ENCODE results near the gene PLXNA2. TPM values are rescaled to one million over a fixed set of nuclear protein-coding genes. Genes with fewer than 3 reads are reported as not detected.

Gene PLXNA2
- total RNA-seq, 1 donor from 2014 or later, result 1.7 TPM

DNA sequence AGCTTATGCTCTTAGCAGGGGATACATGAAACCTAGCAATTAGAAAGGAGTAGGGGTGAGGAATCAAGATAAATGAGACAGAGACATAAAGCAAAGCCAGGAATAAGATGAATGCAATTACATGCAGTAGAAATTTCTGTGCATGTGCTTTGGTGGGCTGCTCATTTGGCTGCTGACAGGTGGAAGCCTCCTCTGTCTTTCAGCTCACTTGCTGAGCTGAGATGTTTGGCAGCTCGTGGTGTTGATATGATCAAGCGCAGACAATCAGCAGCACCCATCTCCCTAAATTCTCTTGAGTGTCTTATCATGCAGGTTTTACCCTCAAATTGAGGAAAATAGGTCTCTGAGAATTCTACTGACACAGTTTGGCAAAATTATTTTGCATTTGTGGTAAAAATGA is 224.9 kb downstream of the PLXNA2 start:
- H3K27ac Mint-ChIP-seq, result no peak overlapping the region
- H3K9ac ChIP-seq, result no peak overlapping the region
- DNase-seq (ENCODE audit: low spot score), result no peak
- H3K27ac ChIP-seq, result no peak overlapping the region
- no peaks in the 10 kb centered on the region for H3K36me3 Mint-ChIP-seq
- no peak overlapping the region for H3K4me2 ChIP-seq
- no peaks in the 10 kb centered on the region for H3K9me3 Mint-ChIP-seq
- no peaks in the 10 kb centered on the region for H3K36me3 ChIP-seq
- H3K4me1 Mint-ChIP-seq, result peaks cover 16% of the 10 kb centered on the region
- no peak for TF ChIP-seq EZH2 (IDR thresholded peaks at IDR 0.05)
- TF ChIP-seq EZH2phosphoT487 (IDR thresholded peaks at IDR 0.05), result no peak
- TF ChIP-seq, protein P1, sequence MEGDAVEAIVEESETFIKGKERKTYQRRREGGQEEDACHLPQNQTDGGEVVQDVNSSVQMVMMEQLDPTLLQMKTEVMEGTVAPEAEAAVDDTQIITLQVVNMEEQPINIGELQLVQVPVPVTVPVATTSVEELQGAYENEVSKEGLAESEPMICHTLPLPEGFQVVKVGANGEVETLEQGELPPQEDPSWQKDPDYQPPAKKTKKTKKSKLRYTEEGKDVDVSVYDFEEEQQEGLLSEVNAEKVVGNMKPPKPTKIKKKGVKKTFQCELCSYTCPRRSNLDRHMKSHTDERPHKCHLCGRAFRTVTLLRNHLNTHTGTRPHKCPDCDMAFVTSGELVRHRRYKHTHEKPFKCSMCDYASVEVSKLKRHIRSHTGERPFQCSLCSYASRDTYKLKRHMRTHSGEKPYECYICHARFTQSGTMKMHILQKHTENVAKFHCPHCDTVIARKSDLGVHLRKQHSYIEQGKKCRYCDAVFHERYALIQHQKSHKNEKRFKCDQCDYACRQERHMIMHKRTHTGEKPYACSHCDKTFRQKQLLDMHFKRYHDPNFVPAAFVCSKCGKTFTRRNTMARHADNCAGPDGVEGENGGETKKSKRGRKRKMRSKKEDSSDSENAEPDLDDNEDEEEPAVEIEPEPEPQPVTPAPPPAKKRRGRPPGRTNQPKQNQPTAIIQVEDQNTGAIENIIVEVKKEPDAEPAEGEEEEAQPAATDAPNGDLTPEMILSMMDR (IDR thresholded peaks at IDR 0.05), result no peak
- H3K4me1 ChIP-seq, result peaks cover 9% of the 10 kb centered on the region
- H3K4me3 Mint-ChIP-seq, result no peak overlapping the region
- H3K4me3 ChIP-seq, result no peak overlapping the region
- H3K79me2 ChIP-seq (ENCODE audit: low read depth), result no peaks in the 10 kb centered on the region
- H3K9me3 ChIP-seq (ENCODE audit: low read depth), result no peaks in the 10 kb centered on the region
- H4K20me1 ChIP-seq (ENCODE audit: low read depth), result no peaks in the 10 kb centered on the region
- peaks cover 11% of the 10 kb centered on the region for H3F3A ChIP-seq (ENCODE audit: low read depth)
- no peak overlapping the region for H2AFZ ChIP-seq (replicated peaks)
- H3K27me3 Mint-ChIP-seq (ENCODE audit: insufficient read depth, low read depth), result peaks cover 10% of the 10 kb centered on the region
- peaks cover 5% of the 10 kb centered on the region for H3K27me3 ChIP-seq

DNA sequence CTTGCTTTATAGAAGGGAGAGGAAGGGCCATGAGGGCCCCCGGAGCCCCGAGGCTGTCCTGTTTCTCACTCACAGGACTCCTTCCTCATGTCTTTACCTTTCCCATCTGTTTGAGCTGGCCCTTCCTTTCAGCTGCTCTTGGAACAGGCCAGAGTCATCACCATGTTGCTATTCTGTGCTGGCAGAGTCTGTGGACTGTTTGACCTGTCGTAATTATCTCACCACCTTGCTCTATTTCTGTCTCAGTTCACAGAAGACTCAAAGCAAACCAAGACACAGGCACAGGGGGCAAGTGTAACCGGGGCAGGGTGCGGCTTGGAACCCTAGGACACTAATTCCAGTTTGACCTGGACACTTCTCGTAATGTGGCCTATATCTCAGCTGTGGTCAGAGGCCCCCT is 228.9 kb downstream of the PLXNA2 start:
- no peaks in the 10 kb centered on the region for H3K4me1 ChIP-seq
- Mint-ChIP-seq H3K27ac (no peak overlapping the region), H3K4me1 (peaks cover under 1% of the 10 kb centered on the region), H3K9me3 (no peaks in the 10 kb centered on the region), H3K36me3 (no peaks in the 10 kb centered on the region), H3K27me3 (ENCODE audit: insufficient read depth, low read depth) (peaks cover 7% of the 10 kb centered on the region), H3K4me3 (no peak overlapping the region)
- no peaks in the 10 kb centered on the region for H3K9me3 ChIP-seq (ENCODE audit: low read depth)
- H3K4me2 ChIP-seq, result no peak overlapping the region
- DNase-seq (ENCODE audit: low spot score), result no peak
- peaks cover 3% of the 10 kb centered on the region for H3K27me3 ChIP-seq
- no peak overlapping the region for H3K27ac ChIP-seq
- no peak for TF ChIP-seq EZH2phosphoT487 (IDR thresholded peaks at IDR 0.05)
- H3K79me2 ChIP-seq (ENCODE audit: low read depth), result no peaks in the 10 kb centered on the region
- H3K4me3 ChIP-seq, result no peak overlapping the region
- H2AFZ ChIP-seq (replicated peaks), result no peak overlapping the region
- no peaks in the 10 kb centered on the region for H3F3A ChIP-seq (ENCODE audit: low read depth)
- H3K36me3 ChIP-seq, result no peaks in the 10 kb centered on the region
- H4K20me1 ChIP-seq (ENCODE audit: low read depth), result no peaks in the 10 kb centered on the region
- no peak overlapping the region for H3K9ac ChIP-seq

DNA sequence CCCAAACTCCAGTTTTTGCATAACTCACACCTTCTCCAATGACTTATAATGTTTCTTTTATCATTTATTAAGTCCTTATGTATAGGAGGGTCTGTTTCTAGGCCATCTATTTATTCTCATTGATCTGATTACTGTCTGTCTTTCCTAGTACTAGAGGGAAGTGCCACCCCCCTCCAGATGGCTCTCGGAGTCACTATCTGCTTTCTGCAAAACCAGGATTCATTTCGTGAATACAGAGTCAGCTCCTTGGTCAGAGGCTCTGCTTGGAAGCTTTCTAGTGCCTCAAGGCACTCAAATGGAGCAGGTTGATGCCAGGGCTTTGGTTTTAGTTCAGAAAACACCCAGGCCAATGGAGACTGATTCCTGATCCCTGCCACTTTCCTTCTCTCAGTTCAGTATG is 231.0 kb downstream of the PLXNA2 start:
- Histone ChIP-seq H3K4me2 (no peak overlapping the region), H3K27me3 (no peaks in the 10 kb centered on the region), H3F3A (ENCODE audit: low read depth) (no peaks in the 10 kb centered on the region), H4K20me1 (ENCODE audit: low read depth) (no peaks in the 10 kb centered on the region), H3K9me3 (ENCODE audit: low read depth) (no peaks in the 10 kb centered on the region), H3K4me1 (no peaks in the 10 kb centered on the region), H3K9ac (no peak overlapping the region), H3K79me2 (ENCODE audit: low read depth) (no peaks in the 10 kb centered on the region), H3K27ac (no peak overlapping the region), H3K4me3 (no peak overlapping the region), H3K36me3 (no peaks in the 10 kb centered on the region), H2AFZ (replicated peaks) (no peak overlapping the region)
- Mint-ChIP-seq H3K4me3 (no peak overlapping the region), H3K27me3 (ENCODE audit: insufficient read depth, low read depth) (peaks cover 7% of the 10 kb centered on the region), H3K4me1 (peaks cover 4% of the 10 kb centered on the region), H3K36me3 (no peaks in the 10 kb centered on the region), H3K9me3 (no peaks in the 10 kb centered on the region), H3K27ac (no peak overlapping the region)
- DNase-seq (ENCODE audit: low spot score), result no peak
- TF ChIP-seq, protein P1 (IDR thresholded peaks at IDR 0.05), result no peak
- TF ChIP-seq EZH2phosphoT487 (IDR thresholded peaks at IDR 0.05) (no peak), EZH2 (IDR thresholded peaks at IDR 0.05) (no peak)

DNA sequence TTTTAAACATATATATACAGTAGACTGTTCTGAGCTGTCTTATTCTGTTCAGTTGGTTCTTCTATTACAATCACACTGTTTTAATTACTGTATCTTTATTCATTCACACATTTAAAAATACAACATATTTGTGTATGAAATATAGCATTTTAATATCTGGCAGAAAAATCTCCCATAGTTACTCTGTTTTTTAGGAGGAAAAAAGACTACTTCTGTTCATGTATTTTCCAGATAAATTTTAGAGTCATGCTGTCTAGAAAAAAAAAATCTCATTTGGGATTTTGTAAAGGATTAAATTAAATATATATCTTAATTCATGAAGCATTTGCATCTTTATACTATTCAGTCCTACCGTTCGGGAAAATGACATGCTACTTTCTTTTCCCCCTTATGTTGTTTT is 231.5 kb downstream of the PLXNA2 start:
- H3K27ac Mint-ChIP-seq, result no peak overlapping the region
- no peak for TF ChIP-seq EZH2 (IDR thresholded peaks at IDR 0.05)
- TF ChIP-seq, protein P1 (IDR thresholded peaks at IDR 0.05), result no peak
- TF ChIP-seq EZH2phosphoT487 (IDR thresholded peaks at IDR 0.05), result no peak
- DNase-seq (ENCODE audit: low spot score), result no peak
- Histone ChIP-seq H3K79me2 (ENCODE audit: low read depth) (no peaks in the 10 kb centered on the region), H3K9me3 (ENCODE audit: low read depth) (no peaks in the 10 kb centered on the region), H3K4me2 (no peak overlapping the region), H2AFZ (replicated peaks) (no peak overlapping the region), H3K36me3 (no peaks in the 10 kb centered on the region), H3K4me1 (no peaks in the 10 kb centered on the region), H3K4me3 (no peak overlapping the region), H3K9ac (no peak overlapping the region), H3F3A (ENCODE audit: low read depth) (no peaks in the 10 kb centered on the region), H3K27ac (no peak overlapping the region), H4K20me1 (ENCODE audit: low read depth) (no peaks in the 10 kb centered on the region), H3K27me3 (no peaks in the 10 kb centered on the region)
- H3K36me3 Mint-ChIP-seq, result no peaks in the 10 kb centered on the region
- no peak overlapping the region for H3K4me3 Mint-ChIP-seq
- no peaks in the 10 kb centered on the region for H3K9me3 Mint-ChIP-seq
- H3K4me1 Mint-ChIP-seq, result peaks cover 4% of the 10 kb centered on the region
- H3K27me3 Mint-ChIP-seq (ENCODE audit: insufficient read depth, low read depth), result peaks cover 5% of the 10 kb centered on the region
